ENCODE results near the gene PAPOLG.
"Not testable (repeated sequence)": the region's sequence is repeated elsewhere in the genome, so short reads cannot be mapped to it uniquely, and the experiment has no call there.

PAPOLG gene

GRCh38 chr2:60806988-60807681, 51.1 kb downstream of the PAPOLG start:
- H3K4me3 ChIP-seq (ENCODE audit: low read depth, low read length) = no peak overlapping the region
- peak; percentile 53 for DNase-seq (ENCODE audit: low read depth)
- TF ChIP-seq CTCF (IDR thresholded peaks at IDR 0.05; ENCODE audit: low read depth, low read length, missing control alignments) = no peak
- in situ Hi-C loops (cut with HindIII; ENCODE audit: low sequenced_read_pairs) = no loop called here

GRCh38 chr2:60808330-60808801, 52.3 kb downstream of the PAPOLG start:
- TF ChIP-seq CTCF (IDR thresholded peaks at IDR 0.05; ENCODE audit: low read depth, low read length, missing control alignments) = no peak
- no peak for DNase-seq (ENCODE audit: low read depth)
- H3K4me3 ChIP-seq (ENCODE audit: low read depth, low read length) = no peak overlapping the region
- in situ Hi-C loops (cut with HindIII; ENCODE audit: low sequenced_read_pairs) = no loop called here

GRCh38 chr2:60811491-60812375, 55.7 kb downstream of the PAPOLG start:
- no peak overlapping the region for H3K4me3 ChIP-seq (ENCODE audit: low read depth, low read length)
- DNase-seq (ENCODE audit: low read depth) = no peak
- in situ Hi-C loops (cut with HindIII; ENCODE audit: low sequenced_read_pairs) = no loop called here
- no peak for TF ChIP-seq CTCF (IDR thresholded peaks at IDR 0.05; ENCODE audit: low read depth, low read length, missing control alignments)

- in situ Hi-C loops (cut with HindIII; ENCODE audit: low sequenced_read_pairs); DNase-seq (ENCODE audit: low read depth); H3K4me3 ChIP-seq (ENCODE audit: low read depth, low read length): not testable (repeated sequence)
Observed at GRCh38 chr2:60817191-60817590, 61.1 kb downstream of the PAPOLG start.

- TF ChIP-seq CTCF (IDR thresholded peaks at IDR 0.05; ENCODE audit: low read depth, low read length, missing control alignments) = peak; percentile 7
- in situ Hi-C loops (cut with HindIII; ENCODE audit: low sequenced_read_pairs) = no loop called here
- DNase-seq (ENCODE audit: low read depth) = no peak
- no peak overlapping the region for H3K4me3 ChIP-seq (ENCODE audit: low read depth, low read length)
Observed at GRCh38 chr2:60818272-60818671, 62.2 kb downstream of the PAPOLG start.

GRCh38 chr2:60819155-60819862, 63.2 kb downstream of the PAPOLG start:
- in situ Hi-C loops (cut with HindIII; ENCODE audit: low sequenced_read_pairs) = no loop called here
- no peak for DNase-seq (ENCODE audit: low read depth)
- no peak for TF ChIP-seq CTCF (IDR thresholded peaks at IDR 0.05; ENCODE audit: low read depth, low read length, missing control alignments)
- no peak overlapping the region for H3K4me3 ChIP-seq (ENCODE audit: low read depth, low read length)
